ENCODE results near the gene PTP4A1. TPM values are rescaled to one million over a fixed set of nuclear protein-coding genes. Genes with fewer than 3 reads are reported as not detected.

Gene PTP4A1
- total and polyA plus RNA-seq, 2 experiments from 2014 or later: 18.7 to 62.2 TPM

- DNase-seq (ENCODE audit: low read depth in 1 of 2, low spot score in 1 of 2): no peak
- H3K4me3 ChIP-seq: no peak overlapping the region
- H3K4me1 ChIP-seq (ENCODE audit: low read depth): no peaks in the 10 kb centered on the region
- no peaks in the 10 kb centered on the region for H3K9me3 ChIP-seq (ENCODE audit: low read depth)
- no peaks in the 10 kb centered on the region for H3K27me3 ChIP-seq
- TF ChIP-seq CTCF (IDR thresholded peaks at IDR 0.05; ENCODE audit: low read depth, low read length): no peak
- H3K27ac ChIP-seq: no peak overlapping the region
- no peaks in the 10 kb centered on the region for H3K36me3 ChIP-seq
Observed at GRCh38 chr6:63565058-63565726, 7.1 kb upstream of the PTP4A1 start.

- DNase-seq (ENCODE audit: low read depth in 1 of 2, low spot score in 1 of 2): peak in 1 of 2 donors; percentile 96
- H3K27me3 ChIP-seq: no peaks in the 10 kb centered on the region
- no peak overlapping the region for H3K27ac ChIP-seq
- no peaks in the 10 kb centered on the region for H3K9me3 ChIP-seq (ENCODE audit: low read depth)
- no peak for TF ChIP-seq CTCF (IDR thresholded peaks at IDR 0.05; ENCODE audit: low read depth, low read length)
- H3K4me3 ChIP-seq: no peak overlapping the region
- H3K4me1 ChIP-seq (ENCODE audit: low read depth): no peaks in the 10 kb centered on the region
- no peaks in the 10 kb centered on the region for H3K36me3 ChIP-seq
Observed at GRCh38 chr6:63565727-63566596, 6.3 kb upstream of the PTP4A1 start.

DNA sequence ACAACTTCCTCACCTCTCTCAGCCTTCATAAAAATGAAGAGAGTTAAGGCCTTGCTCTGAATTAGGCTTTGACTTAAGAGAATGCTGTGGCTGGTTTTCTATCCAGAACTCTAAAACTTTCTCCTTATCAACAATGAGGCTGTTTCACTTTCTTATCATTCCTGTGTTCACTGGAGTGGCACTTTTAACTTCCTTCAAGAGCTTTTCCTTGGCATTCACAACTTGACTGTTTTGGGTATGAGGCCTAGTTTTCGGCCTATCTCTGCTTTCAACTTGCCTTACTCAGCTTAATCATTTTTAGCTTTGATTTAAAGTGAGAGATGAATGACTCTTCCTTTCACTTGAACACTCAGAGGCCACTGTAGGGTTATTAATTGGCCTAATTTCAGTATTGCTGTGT lies 4.3 kb upstream of the PTP4A1 start:
- DNase-seq (ENCODE audit: low read depth in 1 of 2, low spot score in 1 of 2): no peak
- TF ChIP-seq CTCF (IDR thresholded peaks at IDR 0.05; ENCODE audit: low read depth, low read length): no peak

DNA sequence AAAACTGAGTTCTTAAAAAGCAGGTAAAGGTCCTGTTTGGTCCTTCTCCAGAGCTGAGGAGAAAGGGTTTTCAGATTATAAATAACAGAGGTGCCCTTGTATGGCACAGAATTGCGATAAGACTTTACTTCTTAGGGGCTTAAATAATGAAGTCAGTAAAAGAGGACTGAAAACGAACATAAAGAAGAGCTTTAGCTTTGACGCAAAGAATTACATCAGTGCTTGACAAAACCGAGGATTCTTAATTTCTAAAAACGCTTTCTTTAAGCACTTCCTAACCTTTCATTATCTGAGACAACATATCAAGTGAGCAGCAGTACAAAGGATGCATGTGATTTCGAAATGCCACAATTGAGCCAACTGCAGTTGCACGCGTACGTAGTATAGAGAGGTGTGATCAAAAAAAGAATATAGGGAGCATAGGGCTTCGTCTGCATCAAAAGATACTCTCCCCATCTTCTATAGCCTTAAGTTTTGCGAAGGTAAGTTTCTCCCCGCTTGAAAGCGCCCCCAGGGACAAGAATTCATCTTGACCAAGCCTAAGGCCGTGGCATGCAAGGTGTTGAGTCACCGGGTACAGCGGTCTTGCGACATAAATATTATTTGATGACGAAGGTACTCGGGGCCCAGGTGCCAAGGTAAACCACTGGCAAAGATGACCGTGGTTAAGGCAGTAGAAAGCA lies 778 bp upstream of the PTP4A1 start:
- Histone ChIP-seq H3K4me1 (ENCODE audit: low read depth) (peaks cover 26% of the 10 kb centered on the region), H3K4me3 (peak overlapping the region; percentile 95), H3K27me3 (no peaks in the 10 kb centered on the region), H3K27ac (peak overlapping the region; percentile 40), H3K9me3 (ENCODE audit: low read depth) (no peaks in the 10 kb centered on the region), H3K36me3 (peaks cover 2% of the 10 kb centered on the region)
- TF ChIP-seq CTCF (IDR thresholded peaks at IDR 0.05; ENCODE audit: low read depth, low read length): no peak
- peak in 1 of 2 donors; percentile 80 for DNase-seq (ENCODE audit: low read depth in 1 of 2, low spot score in 1 of 2)

More for the DNA sequence above, 4.3 kb upstream of the PTP4A1 start:
- no peaks in the 10 kb centered on the region for H3K27me3 ChIP-seq
- H3K27ac ChIP-seq: no peak overlapping the region
- H3K9me3 ChIP-seq (ENCODE audit: low read depth): no peaks in the 10 kb centered on the region
- H3K4me1 ChIP-seq (ENCODE audit: low read depth): peaks cover 5% of the 10 kb centered on the region
- H3K36me3 ChIP-seq: no peaks in the 10 kb centered on the region
- no peak overlapping the region for H3K4me3 ChIP-seq

DNA sequence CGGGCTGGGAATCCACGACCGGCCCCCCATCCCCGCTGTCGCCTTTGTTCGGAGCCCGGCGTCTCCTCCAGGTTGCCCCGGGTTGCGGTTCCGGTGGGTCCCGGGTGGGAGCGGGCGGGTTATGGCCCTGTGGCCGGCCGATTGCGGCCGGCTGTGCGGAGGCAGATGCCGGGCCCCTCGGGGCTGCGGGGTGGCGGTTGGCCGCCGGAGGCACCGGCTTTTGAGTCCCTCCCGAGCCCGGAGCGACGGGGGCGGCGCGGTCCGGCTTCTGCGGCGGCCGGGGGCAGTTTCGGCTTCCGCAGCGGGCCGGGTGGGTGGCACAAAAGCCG lies 431 bp downstream of the PTP4A1 start:
- H3K9me3 ChIP-seq (ENCODE audit: low read depth): no peaks in the 10 kb centered on the region
- peaks cover 12% of the 10 kb centered on the region for H3K36me3 ChIP-seq
- peak overlapping the region; percentile 95 for H3K27ac ChIP-seq
- peaks cover 26% of the 10 kb centered on the region for H3K4me1 ChIP-seq (ENCODE audit: low read depth)
- peak overlapping the region; percentile 95 for H3K4me3 ChIP-seq
- no peak for DNase-seq (ENCODE audit: low read depth in 1 of 2, low spot score in 1 of 2)
- H3K27me3 ChIP-seq: no peaks in the 10 kb centered on the region
- no peak for TF ChIP-seq CTCF (IDR thresholded peaks at IDR 0.05; ENCODE audit: low read depth, low read length)
